WTC11 (cell line): ENCODE data around the gene MIER1.

ENCODE experiments used
- HMGA2 ChIP-seq: fragments of 250-450 bp; sonication (Bioruptor Pico); IDR thresholded peaks from 2 replicates; pipeline ENCODE4 v1.4.0; 2021; ENCODE audit warnings: mild to moderate bottlenecking, moderate library complexity
- NR1H2 ChIP-seq: sonication (generic); formaldehyde crosslinking; IDR thresholded peaks from 2 replicates; pipeline ENCODE4 v1.9.0; 2021; ENCODE audit warnings: mild to moderate bottlenecking, moderate library complexity, missing genetic modification reagents
- NR3C1 ChIP-seq: sonication (generic); formaldehyde crosslinking; conservative IDR thresholded peaks from 2 replicates; pipeline ENCODE4 v1.8.1; 2023; ENCODE audit warnings: low read depth, mild to moderate bottlenecking, missing genetic modification reagents
- RELA ChIP-seq: sonication (generic); formaldehyde crosslinking; IDR thresholded peaks from 2 replicates; pipeline ENCODE4 v1.8.1; 2022; ENCODE audit warnings: missing genetic modification reagents, mild to moderate bottlenecking, borderline replicate concordance
- SMAD4 ChIP-seq: sonication (generic); formaldehyde crosslinking; IDR thresholded peaks from 2 replicates; pipeline ENCODE4 v1.8.0; 2022; ENCODE audit warnings: mild to moderate bottlenecking, missing genetic modification reagents
- TF ChIP-seq, protein P1 (sequence below): fragments of 200-600 bp; IDR thresholded peaks from 2 replicates; pipeline ENCODE4 v1.8.0; 2022; ENCODE audit warnings: antibody characterized with exemption
- TF ChIP-seq, protein P2 (sequence below): fragments of 250-450 bp; sonication (Bioruptor Pico); IDR thresholded peaks from 2 replicates; pipeline ENCODE4 v1.9.0; 2021; ENCODE audit warnings: mild to moderate bottlenecking, borderline replicate concordance
- TF ChIP-seq, protein P3 (sequence below): sonication (generic); formaldehyde crosslinking; IDR thresholded peaks from 2 replicates; pipeline ENCODE4 v1.8.1; 2023; ENCODE audit warnings: mild to moderate bottlenecking, missing genetic modification reagents

DNA sequence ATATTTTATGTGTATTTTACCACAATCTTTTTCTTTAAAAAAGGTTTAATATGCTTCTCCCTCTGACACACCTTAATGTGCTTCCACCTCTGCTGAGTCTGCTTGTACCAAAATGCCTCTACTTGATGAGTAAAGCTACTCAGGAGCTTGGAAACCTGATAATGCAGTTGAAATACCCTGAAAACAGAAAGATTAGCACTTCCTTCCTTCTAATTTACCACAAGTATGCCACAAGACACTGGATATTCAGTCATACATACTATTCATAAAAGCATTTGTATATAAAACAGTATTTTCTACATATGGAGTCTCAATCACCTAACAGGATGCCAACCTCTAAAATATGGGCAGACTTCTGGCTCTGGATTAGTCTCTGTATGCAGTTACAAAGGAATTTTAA is 74.2 kb downstream of the MIER1 start:
- no peak for TF ChIP-seq RELA
- no peak for TF ChIP-seq NR3C1
- TF ChIP-seq, protein P1, sequence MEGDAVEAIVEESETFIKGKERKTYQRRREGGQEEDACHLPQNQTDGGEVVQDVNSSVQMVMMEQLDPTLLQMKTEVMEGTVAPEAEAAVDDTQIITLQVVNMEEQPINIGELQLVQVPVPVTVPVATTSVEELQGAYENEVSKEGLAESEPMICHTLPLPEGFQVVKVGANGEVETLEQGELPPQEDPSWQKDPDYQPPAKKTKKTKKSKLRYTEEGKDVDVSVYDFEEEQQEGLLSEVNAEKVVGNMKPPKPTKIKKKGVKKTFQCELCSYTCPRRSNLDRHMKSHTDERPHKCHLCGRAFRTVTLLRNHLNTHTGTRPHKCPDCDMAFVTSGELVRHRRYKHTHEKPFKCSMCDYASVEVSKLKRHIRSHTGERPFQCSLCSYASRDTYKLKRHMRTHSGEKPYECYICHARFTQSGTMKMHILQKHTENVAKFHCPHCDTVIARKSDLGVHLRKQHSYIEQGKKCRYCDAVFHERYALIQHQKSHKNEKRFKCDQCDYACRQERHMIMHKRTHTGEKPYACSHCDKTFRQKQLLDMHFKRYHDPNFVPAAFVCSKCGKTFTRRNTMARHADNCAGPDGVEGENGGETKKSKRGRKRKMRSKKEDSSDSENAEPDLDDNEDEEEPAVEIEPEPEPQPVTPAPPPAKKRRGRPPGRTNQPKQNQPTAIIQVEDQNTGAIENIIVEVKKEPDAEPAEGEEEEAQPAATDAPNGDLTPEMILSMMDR: no peak
- TF ChIP-seq HMGA2 (CRISPR knock-in tag): no peak
- no peak for TF ChIP-seq SMAD4 (CRISPR knock-in tag)
- TF ChIP-seq NR1H2 (CRISPR knock-in tag): no peak
- TF ChIP-seq, protein P2, sequence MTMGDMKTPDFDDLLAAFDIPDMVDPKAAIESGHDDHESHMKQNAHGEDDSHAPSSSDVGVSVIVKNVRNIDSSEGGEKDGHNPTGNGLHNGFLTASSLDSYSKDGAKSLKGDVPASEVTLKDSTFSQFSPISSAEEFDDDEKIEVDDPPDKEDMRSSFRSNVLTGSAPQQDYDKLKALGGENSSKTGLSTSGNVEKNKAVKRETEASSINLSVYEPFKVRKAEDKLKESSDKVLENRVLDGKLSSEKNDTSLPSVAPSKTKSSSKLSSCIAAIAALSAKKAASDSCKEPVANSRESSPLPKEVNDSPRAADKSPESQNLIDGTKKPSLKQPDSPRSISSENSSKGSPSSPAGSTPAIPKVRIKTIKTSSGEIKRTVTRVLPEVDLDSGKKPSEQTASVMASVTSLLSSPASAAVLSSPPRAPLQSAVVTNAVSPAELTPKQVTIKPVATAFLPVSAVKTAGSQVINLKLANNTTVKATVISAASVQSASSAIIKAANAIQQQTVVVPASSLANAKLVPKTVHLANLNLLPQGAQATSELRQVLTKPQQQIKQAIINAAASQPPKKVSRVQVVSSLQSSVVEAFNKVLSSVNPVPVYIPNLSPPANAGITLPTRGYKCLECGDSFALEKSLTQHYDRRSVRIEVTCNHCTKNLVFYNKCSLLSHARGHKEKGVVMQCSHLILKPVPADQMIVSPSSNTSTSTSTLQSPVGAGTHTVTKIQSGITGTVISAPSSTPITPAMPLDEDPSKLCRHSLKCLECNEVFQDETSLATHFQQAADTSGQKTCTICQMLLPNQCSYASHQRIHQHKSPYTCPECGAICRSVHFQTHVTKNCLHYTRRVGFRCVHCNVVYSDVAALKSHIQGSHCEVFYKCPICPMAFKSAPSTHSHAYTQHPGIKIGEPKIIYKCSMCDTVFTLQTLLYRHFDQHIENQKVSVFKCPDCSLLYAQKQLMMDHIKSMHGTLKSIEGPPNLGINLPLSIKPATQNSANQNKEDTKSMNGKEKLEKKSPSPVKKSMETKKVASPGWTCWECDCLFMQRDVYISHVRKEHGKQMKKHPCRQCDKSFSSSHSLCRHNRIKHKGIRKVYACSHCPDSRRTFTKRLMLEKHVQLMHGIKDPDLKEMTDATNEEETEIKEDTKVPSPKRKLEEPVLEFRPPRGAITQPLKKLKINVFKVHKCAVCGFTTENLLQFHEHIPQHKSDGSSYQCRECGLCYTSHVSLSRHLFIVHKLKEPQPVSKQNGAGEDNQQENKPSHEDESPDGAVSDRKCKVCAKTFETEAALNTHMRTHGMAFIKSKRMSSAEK (CRISPR knock-in tag): no peak
- TF ChIP-seq, protein P3, sequence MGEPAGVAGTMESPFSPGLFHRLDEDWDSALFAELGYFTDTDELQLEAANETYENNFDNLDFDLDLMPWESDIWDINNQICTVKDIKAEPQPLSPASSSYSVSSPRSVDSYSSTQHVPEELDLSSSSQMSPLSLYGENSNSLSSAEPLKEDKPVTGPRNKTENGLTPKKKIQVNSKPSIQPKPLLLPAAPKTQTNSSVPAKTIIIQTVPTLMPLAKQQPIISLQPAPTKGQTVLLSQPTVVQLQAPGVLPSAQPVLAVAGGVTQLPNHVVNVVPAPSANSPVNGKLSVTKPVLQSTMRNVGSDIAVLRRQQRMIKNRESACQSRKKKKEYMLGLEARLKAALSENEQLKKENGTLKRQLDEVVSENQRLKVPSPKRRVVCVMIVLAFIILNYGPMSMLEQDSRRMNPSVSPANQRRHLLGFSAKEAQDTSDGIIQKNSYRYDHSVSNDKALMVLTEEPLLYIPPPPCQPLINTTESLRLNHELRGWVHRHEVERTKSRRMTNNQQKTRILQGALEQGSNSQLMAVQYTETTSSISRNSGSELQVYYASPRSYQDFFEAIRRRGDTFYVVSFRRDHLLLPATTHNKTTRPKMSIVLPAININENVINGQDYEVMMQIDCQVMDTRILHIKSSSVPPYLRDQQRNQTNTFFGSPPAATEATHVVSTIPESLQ (CRISPR knock-in tag): no peak
